ACHN (cell line): ENCODE data around the gene MAPK6.
"Not testable (repeated sequence)": the region's sequence is repeated elsewhere in the genome, so short reads cannot be mapped to it uniquely, and the experiment has no call there.

ENCODE experiments used
- DNase-seq: peaks from one replicate; pipeline ENCODE4 v3.0.0-alpha.2; 2015
- in situ Hi-C: cut with HindIII; loops from 2 replicates; pipeline ENCODE4 v1.10.0; 2017; ENCODE audit warnings: low sequenced_read_pairs, low pct_ligation_motif_present, low pct_unique_long_range_greater_than_20kb

The MAPK6 gene

DNA sequence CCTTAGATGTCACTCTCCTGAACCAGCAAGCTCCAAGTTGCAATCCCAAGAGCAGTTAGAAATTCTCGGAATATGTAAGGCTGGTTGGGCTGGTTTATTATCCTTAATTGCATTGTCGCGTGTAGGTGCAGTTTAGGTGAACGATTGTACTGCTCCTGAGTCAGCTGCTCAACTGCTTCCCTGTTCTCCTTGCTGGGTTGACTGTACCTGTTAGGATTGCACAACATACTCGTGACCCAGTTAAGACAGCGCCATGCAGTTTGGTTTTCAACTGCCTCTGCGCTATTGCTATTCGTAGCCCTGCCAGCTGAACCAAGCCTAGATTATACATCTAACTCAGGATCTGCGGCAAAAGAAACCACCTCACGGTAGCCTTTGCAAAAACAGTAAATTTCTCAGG, 52.6 kb downstream of the MAPK6 start:
- in situ Hi-C loops: no loop called here
- DNase-seq: no peak

DNA sequence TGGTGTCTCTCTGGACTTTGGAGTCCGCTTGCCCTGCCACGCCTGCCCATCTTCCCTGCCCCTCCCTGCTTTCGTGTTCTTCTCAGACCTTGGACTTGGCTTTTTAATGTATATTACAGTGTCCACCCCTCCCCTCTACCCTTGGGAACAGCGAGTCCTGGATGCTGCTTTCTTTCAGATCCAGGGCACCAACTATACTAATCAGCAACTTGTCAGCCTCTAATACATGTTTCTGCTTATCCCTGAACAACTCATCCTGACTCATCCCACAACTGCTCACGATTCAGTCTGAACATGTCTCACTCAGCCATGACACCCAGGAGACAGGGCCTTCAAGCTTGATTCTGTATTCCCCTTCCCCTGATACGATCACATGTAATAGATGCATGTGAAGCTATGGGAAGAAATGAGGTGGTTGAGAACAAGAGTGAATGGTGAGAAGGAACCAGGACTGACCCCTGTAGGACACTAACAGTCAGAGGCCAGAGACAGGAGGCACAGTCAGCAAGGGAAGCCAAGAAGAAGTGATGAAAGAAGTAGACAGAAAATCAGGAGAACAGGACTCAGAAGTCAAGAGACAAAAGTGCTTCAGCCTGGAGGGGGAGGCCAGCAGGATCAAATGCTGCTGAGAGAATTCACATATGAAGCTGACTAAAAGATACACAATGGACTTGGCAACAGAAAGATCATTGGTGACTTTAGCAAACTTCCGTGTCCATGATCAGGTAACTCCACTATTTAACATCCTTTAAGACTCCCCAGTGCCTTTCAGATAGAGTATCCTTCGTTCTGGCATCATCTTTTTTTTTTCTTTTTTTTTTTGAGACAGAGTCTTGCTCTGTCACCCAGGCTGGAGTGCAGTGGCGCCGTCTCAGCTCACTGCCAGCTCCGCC, 58.1 kb downstream of the MAPK6 start:
- peak; percentile 75 for DNase-seq

DNA sequence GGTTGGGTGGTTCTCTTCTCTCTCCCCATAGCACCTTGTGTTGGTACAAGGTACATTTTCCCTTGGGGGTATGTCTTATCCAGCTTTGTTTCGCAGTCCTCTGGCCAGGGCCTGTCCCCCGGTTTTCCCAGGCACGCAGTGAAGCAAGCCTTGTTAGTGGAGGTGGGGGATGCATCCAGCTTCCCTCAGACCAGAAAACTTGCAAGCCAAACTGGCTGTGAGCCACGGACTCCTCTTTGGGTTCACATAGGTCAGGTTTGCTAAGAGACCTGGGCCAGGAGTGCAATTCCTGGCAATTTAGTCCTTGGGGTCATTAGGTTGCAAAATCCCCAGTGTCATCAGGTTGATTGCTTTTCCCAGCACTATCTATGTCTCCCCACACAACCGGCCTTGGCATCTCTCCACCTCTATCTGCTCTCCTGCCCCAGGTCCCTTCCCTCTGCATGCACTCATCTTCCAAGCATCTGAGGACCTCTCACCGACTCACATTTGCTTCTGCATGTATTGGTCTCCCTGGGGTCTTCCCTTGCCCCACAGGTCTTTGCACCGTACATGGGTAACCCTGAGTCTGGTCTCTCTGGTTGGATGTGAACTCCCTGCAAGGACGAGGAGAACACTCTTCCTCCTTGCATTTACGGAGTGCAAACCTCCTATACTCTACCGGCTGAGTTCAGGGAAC, 59.3 kb downstream of the MAPK6 start:
- DNase-seq: no peak
- in situ Hi-C loops: no loop called here

More for the DNA sequence above, 58.1 kb downstream of the MAPK6 start:
- in situ Hi-C loops: no loop called here

DNA sequence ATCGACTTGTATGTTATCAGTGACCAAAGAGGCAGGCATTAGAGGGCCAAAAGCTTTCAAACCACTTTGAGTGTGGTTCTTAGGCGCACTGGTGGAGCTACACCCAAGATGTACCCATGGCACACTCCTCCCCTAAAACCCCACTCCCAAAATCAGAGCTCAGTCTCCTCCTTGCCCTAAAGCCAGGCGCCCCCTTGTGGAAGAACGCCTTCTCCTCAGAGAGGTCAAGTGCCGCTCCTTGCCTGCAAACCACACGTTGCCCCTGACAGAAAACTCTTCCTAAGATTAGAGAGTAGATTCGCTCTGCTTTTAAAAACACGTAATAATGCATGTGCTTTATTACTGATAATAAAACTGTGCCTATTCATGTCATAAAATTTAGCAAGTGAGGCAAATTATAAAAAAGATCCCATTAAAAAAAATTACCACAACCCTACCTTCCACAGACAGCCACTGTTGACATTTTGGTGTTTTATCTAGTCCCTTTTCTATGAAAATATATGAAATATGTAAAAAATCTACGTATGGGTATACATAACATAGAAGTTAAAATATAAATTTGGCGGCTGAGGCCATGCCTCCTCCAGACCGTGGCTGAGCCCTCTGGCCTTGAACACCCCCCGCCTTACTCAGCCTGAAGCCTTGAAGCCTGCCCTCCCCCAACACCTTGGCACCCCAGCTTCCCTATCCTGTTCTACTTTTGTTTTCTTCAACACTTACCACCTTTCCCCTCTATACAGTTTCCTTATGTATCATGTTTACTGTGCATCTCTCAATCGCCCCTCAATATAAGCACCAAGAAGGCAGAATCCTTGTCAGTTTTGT, 60.1 kb downstream of the MAPK6 start:
- peak; percentile 59 for DNase-seq
- in situ Hi-C loops: no loop called here

DNA sequence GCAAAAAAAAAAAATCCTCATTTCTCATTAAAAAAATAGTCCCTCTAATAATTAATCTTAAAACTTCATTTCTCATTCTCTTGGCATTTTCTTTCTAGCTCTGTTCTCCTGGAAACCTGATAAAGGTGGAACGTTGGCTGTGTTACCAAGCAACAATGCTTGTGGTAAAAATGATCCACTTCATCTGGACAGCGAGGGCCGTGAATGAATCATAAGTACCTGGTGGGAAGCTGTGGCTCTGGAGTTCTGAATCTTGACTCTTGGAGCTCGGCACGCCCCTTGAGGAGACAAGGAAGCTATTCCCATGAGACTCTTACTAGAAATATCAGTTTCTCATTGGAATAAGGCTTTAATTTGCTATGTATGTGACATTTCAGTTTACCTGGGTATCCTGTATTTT, 61.0 kb downstream of the MAPK6 start:
- in situ Hi-C loops: no loop called here
- peak; percentile 20 for DNase-seq

DNA sequence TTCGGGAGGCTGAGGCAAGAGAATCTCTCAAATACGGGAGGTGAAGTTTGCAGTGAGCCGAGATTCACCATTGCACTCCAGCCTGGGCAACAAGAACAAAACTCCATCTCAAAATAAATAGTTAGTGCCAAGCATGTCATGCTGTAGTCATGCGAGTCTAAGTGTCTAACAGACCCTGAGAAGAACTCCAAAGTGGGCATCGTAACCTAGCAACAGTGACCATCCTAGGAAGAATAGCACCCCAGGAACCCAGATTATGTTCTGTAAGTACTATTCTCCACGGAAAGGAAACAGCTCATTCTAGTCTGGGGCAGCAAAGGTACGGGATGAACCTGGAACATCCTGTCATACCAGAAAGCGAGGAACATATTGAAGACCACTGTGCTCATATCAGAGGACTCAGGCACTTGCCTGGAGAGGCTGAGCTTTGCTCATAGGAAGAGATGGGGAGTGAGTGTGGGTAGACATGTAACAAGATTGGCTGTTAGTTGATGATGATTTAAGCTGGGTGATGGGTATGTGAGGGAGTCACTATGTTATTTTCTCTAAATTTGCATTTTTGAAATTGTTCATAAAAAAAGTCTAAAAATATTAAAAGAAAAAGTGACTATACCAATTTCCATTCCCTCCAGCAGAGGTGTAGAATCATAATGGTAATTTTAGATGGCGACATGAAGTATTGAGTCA, 61.8 kb downstream of the MAPK6 start:
- no peak for DNase-seq
- in situ Hi-C loops: no loop called here

DNA sequence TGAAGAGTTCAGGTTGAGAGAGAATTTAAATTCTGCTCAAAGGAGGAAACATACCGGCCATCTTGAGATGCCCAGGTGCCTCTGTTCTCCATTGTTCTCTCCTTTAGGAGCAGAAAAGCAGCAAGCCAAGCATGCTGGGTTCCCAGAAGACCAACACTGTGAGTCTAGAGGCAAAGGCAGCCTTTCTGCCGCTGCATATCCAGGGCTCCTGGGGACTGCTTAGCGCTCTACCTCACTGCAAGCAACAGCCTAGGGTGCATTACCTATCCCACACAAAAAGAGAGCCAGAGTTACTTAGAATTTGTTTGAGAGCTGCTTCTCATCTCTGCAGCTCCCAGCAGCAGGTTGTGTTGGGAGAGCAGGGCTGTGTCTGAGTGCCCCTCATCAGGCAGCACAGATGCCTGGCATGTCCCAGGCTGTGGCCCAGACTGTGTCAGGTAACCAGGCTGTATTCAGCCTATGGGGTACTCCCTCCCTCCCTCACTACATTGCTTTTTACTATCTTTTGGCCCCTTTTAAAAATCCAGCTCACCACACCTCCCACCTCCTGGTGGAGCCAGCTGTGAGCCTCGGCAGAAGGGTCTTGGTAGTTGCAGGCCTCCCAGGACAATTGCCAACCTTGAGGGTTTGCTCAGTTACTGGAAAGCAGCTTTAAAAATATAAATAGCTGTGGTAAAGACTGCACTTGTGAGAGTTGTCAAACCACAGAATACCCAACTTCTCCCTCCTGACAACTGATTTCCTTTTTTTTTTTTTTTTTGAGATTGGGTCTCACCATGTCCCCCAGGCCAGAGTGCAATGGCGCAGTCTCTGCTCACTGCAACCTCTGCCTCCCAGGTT, 63.4 kb downstream of the MAPK6 start:
- no peak for DNase-seq
- in situ Hi-C loops: no loop called here

DNA sequence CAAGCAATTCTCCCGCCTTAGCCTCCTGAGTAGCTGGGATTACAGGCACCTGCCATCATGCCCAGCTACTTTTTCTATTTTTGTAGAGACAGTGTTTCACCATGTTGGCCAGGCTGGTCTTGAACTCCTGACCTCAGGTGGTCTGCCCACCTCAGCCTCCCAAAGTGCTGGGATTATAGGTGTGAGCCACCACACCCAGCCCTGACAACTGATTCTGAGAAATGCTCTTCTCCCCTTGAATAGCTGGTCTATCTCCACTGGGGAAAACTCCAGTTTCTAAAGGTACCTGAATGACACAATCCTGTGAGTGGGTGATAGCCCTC, 64.0 kb downstream of the MAPK6 start:
- in situ Hi-C loops: not testable (repeated sequence)

DNA sequence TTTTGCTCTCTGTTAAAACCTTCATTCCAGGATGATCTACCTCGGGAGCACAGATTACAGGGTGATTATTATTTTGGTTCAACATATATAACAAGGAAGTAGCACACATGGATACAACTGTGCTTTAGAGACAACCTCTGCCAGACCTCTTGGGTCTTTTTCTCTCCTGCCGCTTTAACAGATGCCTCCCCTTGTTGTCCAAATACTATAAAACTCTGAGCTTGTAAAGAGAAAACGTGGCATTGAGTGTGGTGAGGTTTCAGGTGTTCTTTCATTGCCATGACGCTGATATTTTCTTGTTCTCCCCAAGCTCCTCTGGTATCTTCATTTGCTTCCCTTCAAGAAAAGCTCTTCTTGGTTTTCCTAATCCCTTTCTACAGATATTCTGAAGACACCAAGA, 64.6 kb downstream of the MAPK6 start:
- DNase-seq: no peak
- in situ Hi-C loops: no loop called here

More for the DNA sequence above, 64.0 kb downstream of the MAPK6 start:
- not testable (repeated sequence) for DNase-seq

DNA sequence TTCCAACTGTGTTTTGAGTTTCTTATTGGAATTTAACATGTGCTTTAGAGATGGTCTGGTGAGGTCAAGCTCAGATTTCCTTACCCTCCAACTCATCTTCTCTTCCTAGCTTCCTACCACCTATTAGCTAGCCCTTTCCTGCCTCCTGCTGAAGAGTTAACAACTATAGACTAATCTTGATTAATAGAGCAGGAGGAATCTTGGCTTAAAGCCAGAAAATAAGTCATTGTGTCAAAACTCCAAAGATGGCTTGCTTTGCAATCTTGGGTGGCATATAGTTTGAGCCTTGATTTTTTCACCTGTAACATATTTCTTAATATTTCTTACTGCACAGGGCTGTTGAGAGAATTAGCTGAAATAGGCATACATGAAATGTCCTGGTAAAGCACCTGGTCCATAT, 66.3 kb downstream of the MAPK6 start:
- in situ Hi-C loops: no loop called here
- DNase-seq: no peak

DNA sequence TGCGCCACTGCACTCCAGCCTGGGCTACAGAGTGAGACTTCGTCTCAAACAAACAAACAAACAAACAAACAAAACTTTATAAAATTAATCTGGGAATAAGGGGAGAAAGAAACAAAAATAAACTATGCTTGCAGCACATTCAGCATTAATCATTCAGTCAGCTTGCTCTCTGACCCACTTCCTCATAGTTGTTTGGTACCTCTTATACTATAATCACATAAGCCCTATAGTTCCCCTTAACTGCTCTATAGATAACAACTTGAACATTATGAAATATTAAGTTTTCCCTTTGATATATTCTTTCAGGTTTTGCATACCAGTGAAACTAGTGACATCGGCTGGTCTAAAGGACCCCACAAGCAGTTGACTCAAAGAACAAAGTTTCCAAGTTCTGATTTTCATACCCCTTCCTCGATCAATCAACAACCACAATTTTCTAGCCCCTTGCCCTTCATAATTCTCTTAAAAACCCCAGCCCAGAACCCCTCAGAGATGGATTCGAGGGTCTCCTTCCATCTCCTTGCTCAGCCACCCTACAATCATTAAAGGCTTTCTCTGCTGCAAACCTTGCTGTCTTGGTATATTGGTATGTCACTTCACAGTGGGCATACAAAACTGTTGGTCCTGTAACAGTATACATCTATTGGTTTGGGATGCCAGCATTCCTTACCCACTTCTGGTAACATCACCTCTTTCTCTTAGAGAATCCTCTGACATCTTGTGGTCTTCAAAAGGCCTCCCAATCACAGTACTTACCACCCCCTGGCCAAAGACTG, 67.2 kb downstream of the MAPK6 start:
- in situ Hi-C loops: no loop called here
- no peak for DNase-seq

DNA sequence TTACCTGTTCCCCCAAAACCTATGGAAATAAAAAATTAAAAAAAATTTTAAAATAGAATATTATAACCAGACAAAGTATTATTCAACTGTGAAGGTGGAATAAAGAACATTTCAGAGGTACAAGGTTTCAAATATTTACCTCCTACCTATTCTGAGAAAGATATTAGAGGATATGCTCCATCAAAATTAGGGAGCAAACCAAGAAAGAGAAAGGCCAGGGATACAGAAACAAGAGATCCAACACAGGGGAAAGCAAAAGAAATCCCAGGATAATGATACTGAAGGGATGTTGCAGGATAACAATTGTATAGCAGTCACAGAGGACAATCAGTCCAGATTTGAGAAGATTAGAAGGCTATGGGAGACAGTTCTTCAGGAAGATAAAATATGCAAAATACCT, 71.2 kb downstream of the MAPK6 start:
- in situ Hi-C loops: no loop called here
- no peak for DNase-seq

DNA sequence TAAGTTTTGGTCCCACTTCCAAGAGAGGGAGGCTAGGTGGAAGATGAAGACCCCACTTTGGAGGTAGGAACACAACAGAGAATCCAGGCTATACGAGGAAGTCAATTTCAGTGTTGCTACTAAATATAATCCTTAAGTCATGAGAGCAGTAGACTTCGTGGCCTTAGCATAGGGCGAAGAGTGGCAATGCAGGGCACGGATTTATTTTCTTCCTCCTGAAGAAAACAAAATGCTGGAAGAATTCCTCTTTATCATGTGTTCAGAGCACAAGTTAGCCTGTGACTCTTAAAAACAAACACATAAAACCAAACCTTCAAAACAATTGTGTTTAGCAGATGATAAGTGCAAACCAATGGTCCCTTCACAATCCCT, 74.1 kb downstream of the MAPK6 start:
- in situ Hi-C loops: no loop called here
- DNase-seq: no peak

DNA sequence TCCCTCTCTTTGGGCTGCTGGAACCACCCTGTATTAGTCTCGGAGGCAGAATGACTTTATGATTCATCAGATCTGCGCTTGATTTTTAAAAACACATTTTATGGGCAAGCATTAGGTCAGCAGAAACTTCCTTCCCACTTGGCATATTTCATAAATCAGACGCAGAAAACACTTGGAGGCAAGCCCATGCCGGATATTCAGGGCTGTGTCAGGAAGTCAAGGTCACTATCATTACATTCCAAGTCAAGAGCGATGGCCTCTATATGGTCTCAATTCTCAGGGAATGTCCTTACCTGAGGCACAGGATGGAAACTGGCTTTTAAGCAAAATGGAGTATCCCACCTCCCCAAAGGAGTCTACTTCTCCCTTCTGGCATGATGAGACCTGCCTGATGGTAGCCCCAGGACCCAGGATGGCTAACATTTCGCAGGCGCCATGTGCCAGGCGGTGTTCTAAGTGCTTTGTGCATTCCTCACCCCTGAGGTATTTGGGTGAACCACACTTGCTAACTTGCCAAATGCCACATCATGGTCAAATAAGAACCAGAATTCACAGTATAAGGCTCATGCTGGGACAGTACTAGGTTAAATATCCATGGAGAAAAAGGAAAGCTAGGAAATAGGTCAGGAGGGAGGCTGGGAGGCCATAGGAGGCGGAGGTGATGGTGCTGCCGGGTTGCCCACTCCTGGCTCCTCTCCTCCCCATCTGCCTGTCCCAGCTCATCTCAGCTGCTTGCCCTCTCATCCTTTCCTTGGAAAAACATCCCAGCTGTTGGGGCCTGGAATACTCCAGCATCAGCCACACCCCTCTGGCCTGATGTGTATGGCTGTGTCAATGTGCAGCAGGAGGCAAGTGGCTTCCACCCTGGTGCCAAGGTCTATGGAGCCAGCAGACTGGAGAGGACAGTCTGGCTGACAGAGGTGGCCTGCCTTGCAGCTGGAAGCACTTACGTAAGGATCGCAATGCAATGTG, 74.8 kb downstream of the MAPK6 start:
- peak; percentile 91 for DNase-seq
- in situ Hi-C loops: no loop called here

DNA sequence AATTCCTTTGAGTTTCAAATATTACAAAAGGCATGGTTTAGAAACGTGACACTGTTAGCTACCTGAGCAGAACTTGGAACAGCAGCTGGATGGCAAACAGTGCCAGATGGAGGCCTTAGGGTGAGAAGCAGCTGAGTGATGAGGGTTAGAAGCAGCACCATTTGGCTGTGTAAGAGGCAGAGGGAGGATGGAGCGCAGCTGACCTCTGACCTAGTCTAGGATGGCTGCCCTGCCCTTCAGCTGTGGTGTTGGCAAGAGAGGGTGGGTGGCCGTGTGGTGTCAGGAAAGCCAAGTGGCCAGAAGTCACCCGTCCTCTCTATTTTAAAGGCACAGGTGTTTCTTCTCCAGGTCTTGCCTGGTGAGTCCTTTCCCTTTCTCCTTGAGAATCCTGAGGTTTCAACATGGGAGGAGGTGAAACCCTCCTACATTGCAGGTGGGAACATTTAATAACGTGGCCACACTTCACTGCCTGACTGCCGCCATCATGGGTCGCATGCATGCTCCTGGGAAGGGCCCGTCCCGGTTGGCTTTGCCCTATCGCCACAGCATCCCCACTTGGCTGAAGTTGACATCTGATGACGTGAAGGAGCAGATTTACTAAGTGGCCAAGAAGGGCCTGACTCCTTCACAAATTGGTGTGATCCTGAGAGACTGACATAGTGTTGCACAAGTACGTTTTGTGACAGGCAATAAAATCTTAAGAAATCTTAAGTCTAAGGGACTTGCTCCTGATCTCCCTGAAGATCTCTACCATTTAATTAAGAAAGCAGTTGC, 76.0 kb downstream of the MAPK6 start:
- no peak for DNase-seq
- in situ Hi-C loops: no loop called here
